ENCODE results near the gene SLX9. TPM values are rescaled to one million over a fixed set of nuclear protein-coding genes. Genes with fewer than 3 reads are reported as not detected.
A peak's percentile ranks its signal among the peaks of the same experiment; 100 is the strongest.

The SLX9 gene
- total and polyA plus RNA-seq, 10 donors = 6.1 to 35.4 (median 27.0) TPM

DNA sequence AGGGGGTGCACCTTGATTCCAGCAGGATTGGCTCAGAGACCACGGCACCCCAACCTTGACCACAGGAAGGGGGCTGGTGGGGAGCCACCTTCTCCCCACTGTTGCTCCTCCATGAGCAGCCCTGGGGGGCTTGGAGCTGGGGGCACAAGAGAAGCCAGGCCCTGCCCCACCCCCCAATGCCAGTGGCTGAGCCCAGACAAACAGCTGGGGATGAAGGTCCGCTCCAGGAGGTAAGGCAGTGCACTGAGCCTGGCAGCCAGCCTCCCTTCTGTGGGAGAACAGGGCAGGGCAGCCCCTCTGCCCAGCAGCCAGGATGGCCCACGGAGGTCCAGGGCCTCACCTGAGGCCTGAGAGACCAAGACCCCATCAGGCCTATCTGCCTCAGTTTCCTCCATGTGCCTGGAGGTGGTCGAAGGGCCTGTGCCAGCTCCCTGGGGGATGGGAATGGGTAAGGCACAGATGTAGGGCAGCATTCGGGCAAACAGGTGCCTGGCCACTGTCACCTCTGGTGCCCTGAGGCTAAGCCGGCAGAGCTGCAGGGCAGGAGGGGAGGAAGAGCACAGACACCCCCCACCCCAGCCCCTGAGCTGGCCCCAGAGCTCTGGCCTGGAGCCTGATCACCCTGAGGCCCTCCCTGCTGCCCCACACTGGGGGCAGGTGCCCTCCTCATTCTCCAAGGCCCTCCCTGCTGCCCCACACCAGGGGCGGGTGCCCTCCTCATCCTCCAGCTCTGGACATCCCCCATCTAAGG lies 26.2 kb upstream of the SLX9 start:
- Histone ChIP-seq H3K36me3 (peaks cover 0 to 45% (median 20%) of the 10 kb centered on the region in 6 donors), H3K4me3 (peak overlapping the region in 7 of 8 donors; percentile 0 to 56 (median 22)), H3K4me1 (peaks cover 76 to 99% (median 97%) of the 10 kb centered on the region in 6 donors), H3K27ac (peak overlapping the region; percentile 80 to 97 (median 92)), H3K9me3 (no peaks in the 10 kb centered on the region), H3K27me3 (replicated peaks in 1 of 7) (no peaks in the 10 kb centered on the region)
- WGBS, 5 donors = 45 to 60% (median 49%) methylated on average over 4 to 7 of the region's 7 CpGs
- no peak for TF ChIP-seq POLR2AphosphoS5 (IDR thresholded peaks at IDR 0.05)
- TF ChIP-seq CTCF (IDR thresholded peaks at IDR 0.05 in 8 of 11, conservative IDR thresholded peaks at IDR 0.05 in 3 of 11) = no peak
- TF ChIP-seq POLR2A (IDR thresholded peaks at IDR 0.05) = no peak
- DNase-seq = peak; percentile 80
- intact Hi-C loops (cut with DNase I; ENCODE audit: low total_unique reads) = no loop called here

- peak overlapping the region; percentile 80 to 97 (median 92) for H3K27ac ChIP-seq
- intact Hi-C loops (cut with DNase I; ENCODE audit: low total_unique reads) = no loop called here
- H3K36me3 ChIP-seq = peaks cover 0 to 39% (median 16%) of the 10 kb centered on the region in 6 donors
- peak; percentile 96 for DNase-seq
- peak; percentile 82 to 91 (median 86) for TF ChIP-seq POLR2AphosphoS5 (IDR thresholded peaks at IDR 0.05)
- TF ChIP-seq CTCF (IDR thresholded peaks at IDR 0.05 in 8 of 11, conservative IDR thresholded peaks at IDR 0.05 in 3 of 11) = peak in 4 of 11 experiments; percentile 10 to 36 (median 19)
- TF ChIP-seq POLR2A (IDR thresholded peaks at IDR 0.05) = no peak
- peak overlapping the region in 6 of 8 donors; percentile 0 to 56 (median 24) for H3K4me3 ChIP-seq
- no peaks in the 10 kb centered on the region for H3K9me3 ChIP-seq
- WGBS, 5 donors = 19 to 34% (median 24%) methylated on average over 12 to 18 of the region's 18 CpGs
- peaks cover 76 to 99% (median 94%) of the 10 kb centered on the region in 6 donors for H3K4me1 ChIP-seq
- no peaks in the 10 kb centered on the region for H3K27me3 ChIP-seq (replicated peaks in 1 of 7)
Observed at GRCh38 chr21:44914176-44914874, 25.5 kb upstream of the SLX9 start.

- Histone ChIP-seq H3K27me3 (replicated peaks in 1 of 7) (no peaks in the 10 kb centered on the region), H3K27ac (peak overlapping the region in 7 of 8 donors; percentile 9 to 97 (median 93)), H3K9me3 (no peaks in the 10 kb centered on the region), H3K4me3 (peak overlapping the region in 1 of 8 donors; percentile 93), H3K4me1 (peaks cover 56 to 97% (median 82%) of the 10 kb centered on the region in 6 donors), H3K36me3 (peaks cover 0 to 25% (median 11%) of the 10 kb centered on the region in 6 donors)
- 65 to 74% (median 72%) methylated on average over 7 of the region's 7 CpGs for WGBS, 5 donors
- no peak for DNase-seq
- intact Hi-C loops (cut with DNase I; ENCODE audit: low total_unique reads) = no loop called here
- TF ChIP-seq CTCF (IDR thresholded peaks at IDR 0.05 in 8 of 11, conservative IDR thresholded peaks at IDR 0.05 in 3 of 11) = no peak
- no peak for TF ChIP-seq POLR2A (IDR thresholded peaks at IDR 0.05)
- no peak for TF ChIP-seq POLR2AphosphoS5 (IDR thresholded peaks at IDR 0.05)
Observed at GRCh38 chr21:44916965-44917364, 22.9 kb upstream of the SLX9 start.
